ENCODE results near the gene CARMIL3.
A peak's percentile ranks its signal among the peaks of the same experiment; 100 is the strongest.
"Not testable (repeated sequence)": the region's sequence is repeated elsewhere in the genome, so short reads cannot be mapped to it uniquely, and the experiment has no call there.

Gene CARMIL3

DNA sequence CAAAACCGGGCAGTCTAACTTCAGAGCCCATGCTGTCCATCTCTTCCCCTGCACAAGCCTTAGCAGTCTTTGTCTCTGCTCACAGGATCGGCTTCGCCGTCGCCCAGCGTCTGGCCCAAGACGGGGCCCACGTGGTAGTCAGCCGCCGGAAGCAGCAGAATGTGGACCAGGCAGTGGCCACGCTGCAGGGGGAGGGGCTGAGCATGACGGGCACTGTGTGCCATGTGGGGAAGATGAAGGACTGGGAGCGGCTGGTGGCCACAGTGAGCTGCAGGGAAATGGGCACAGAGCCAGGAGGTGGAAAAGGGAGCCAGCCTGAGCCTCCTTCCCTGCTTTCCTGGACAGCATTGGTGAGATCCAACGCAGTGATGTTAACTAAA is 14.2 kb upstream of the CARMIL3 start:
- DNase-seq = no peak

DNA sequence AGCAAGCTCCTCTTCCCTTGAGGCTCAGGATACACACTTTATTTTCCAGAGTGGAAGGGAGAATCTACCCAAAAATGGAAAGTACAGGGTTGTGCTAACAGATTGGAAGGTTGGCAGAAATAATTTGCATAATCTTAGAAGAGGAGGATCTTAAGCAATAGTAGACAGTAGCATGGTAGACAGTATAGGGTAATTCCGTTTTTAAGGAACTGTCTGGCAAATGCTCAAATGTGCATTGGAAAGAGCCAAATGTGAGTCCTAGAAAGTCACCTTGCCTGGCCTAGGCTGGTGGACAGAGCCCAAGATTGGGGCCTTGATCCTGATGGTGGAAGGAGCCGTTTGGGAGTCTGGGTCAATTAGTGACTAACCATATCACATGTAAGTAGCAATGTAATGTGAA is 13.1 kb upstream of the CARMIL3 start:
- no peak for DNase-seq

DNA sequence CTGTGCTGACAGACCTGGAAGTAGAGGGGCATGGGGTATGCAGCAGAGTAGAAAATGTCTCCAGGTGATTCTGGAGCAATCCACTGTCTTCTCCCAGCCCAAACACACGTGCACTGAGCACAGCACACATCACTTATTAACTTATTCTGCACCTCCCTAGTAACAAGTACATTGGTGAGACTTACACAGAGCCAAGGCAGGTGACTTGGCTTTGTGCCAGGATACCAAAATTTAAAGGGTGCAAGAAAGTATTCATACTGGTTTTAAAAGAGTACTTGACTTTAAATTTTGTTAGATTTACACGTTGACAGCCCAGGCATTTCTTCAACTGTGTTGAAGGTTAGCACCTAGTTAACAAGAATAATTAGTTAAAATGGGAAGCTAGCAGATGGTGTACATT is 11.1 kb upstream of the CARMIL3 start:
- DNase-seq = no peak

DNA sequence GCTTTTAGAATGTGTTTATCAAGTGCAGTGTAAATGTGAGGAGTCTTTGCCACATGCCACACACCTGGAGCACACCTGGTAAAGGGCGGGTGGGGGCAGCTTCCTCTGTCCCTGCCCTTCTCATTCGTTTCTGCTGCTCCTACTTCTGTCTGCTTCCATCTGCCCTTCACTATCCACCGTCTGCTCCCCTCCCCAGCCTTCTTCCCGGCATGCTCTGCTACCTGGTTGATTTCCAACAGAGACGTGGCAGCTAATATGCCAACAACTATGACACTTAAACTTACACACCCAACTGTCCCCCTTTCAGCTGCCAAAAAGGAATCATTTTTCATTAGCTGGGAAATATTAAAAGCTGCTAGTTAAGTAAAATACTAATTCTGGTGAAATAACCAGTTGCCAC is 9.1 kb upstream of the CARMIL3 start:
- DNase-seq = no peak

DNA sequence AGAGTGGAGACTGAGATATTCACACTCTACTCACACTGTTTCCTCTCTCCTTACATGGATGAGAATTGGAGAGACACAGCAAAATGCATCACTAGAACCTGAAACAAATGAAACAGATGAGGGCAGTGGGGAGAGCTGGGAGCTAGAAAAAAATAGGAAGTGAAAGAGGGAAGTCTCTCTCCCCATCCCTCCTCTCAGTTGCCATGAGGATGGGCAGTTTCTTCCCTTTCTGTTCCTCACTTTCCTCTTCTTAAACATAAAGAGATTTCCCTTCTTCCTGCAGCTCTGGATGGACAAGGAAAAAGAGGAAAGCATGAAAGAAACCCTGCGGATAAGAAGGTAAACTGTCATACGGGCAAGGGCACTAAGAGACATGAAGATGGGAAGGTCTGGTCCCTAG is 2.8 kb upstream of the CARMIL3 start:
- not testable (repeated sequence) for DNase-seq

DNA sequence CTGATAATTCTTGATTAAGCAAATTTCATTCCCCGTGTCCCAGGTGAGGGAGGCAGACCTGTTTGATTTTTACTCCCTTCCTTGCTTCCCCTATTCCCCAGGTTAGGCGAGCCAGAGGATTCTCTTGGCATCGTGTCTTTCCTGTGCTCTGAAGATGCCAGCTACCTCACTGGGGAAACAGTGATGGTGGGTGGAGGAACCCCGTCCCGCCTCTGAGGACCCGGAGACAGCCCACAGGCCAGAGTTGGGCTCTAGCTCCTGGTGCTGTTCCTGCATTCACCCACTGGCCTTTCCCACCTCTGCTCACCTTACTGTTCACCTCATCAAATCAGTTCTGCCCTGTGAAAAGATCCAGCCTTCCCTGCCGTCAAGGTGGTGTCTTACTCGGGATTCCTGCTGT is 1.1 kb upstream of the CARMIL3 start:
- DNase-seq = not testable (repeated sequence)

DNA sequence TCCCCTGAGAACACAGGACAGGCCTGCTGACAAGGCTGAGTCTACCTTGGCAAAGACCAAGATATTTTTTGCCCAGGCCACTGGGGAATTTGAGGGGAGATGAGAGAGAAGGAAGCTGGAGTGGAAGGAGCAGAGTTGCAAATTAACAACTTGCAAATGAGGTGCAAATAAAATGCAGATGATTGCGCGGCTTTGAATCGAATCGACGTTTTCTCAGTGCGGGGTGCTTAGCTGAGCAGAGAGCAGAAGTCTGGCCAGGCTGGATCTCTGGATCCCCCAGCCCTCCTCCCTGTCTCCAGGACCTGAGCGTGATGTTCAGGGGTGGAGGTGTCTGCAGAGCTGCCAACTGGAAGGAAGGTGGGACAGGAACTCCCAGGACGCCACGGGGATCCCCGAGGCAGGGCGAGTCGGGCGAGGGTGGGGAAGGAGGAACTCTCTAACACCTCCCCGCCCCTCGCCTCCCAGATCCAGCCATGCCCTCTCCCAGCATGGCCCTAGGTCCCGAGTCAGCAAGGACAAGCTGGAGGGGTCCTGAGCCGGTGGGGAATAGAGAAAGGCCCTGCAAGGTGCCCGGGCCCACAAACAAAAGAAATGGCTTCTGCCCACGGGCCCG is 527 bp upstream of the CARMIL3 start:
- DNase-seq = no peak

DNA sequence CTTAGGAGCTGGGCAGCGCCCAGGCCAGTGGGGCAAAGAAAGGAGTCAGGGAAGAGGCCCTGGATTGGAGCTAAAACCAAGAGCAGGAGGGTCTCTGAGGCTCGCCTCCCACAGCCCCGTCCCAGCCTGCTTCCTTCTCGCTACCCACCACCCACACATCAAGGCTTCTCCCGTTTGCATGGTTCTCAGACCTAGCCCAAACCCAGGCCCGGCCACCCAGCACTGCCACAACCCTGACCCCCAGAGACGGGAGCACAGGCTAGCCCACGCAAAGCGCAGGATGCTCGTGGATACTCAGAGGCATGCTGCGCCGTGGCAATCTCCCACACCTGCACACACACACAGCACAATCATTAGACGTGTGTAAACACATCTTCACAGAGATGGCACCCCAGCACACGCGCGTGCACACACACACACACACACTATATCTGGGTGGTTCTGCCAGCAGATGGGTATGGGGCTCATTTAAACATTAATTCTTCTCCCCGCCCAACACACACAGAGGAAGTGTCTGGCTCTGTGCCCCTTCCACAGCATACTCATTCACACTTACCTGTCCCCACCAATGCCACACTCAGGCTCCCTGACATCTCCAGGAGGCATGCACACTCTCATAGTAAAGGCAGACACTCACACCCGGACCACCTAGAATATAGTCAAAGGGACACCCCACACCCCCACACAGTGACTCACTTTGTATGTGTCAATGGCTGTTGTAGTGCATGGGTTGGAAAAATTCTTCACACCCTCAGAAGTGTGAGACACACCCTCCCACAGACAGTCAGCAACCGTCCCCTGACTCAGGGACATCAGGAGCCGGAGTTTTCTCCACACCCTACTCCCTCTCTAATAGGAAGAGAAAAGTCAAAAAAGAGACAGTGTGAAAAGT is 1.1 kb downstream of the CARMIL3 start:
- DNase-seq = no peak

DNA sequence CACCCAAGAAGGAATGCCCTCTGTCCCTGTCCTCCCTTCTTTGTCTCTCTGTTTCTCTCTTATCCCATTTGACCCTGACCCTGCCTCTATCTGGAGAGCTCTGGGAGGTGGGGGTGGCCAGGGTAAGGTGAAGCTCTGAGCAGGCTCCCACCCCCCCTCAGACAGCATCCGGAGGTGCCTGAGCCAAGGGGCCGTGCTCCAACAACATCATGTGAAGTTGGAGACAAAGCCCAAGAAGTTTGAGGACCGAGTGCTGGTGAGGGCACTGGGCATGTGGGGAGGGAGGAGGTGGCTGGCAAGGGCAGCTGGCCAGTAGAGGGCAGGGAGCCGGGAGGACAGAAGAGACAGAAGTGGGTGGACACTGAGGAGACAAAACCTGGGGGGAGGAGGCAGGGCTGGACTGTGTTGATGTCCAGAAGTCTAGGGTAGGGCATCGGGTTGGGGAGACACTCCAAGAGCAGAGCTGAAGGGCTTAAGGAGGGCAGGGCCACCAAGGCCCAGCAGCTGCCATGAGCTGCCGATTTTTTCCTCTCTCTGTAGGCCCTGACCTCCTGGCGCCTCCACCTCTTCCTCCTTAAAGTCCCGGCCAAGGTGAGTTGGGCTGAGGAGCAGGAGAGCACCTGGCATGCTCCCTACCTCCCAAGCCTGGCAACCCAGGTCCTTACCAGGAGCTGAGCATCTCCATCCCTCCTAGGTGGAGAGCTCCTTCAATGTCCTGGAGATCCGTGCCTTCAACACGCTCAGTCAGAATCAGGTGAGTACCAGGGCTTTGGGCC is 1.9 kb downstream of the CARMIL3 start:
- no peak for DNase-seq

DNA sequence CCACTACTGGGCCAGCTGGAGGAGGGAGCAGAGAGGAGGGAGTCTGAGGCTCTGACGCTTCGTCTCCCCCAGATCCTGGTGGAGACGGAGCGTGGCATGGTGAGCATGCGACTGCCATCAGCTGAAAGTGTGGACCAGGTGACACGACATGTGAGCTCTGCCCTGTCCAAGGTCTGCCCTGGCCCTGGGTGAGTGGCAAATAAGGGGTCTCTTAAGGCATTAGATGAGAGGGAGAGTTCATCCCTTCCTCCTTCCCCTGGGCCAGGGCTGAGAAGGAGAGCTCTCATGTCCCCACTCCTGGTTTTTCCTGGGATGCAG is 2.5 kb downstream of the CARMIL3 start:
- no peak for DNase-seq

DNA sequence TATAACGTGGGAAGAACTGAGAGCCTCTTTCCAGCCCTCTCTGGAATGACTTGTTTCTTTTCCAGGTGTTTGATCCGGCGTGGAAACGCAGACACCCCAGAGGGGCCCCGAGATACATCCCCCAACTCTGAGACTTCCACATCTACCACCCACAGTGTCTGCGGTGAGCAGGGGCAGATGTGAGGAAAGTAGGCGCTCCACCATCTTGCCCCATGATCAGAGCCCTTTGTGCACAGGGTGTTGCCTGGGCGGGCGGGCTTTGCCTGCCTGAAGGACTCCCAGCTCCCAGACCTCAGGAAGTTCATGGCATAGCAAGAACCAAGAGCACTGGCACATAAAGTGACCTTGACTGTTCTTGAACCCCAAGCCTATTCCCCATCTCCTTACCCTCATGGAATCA is 2.8 kb downstream of the CARMIL3 start:
- DNase-seq = no peak

DNA sequence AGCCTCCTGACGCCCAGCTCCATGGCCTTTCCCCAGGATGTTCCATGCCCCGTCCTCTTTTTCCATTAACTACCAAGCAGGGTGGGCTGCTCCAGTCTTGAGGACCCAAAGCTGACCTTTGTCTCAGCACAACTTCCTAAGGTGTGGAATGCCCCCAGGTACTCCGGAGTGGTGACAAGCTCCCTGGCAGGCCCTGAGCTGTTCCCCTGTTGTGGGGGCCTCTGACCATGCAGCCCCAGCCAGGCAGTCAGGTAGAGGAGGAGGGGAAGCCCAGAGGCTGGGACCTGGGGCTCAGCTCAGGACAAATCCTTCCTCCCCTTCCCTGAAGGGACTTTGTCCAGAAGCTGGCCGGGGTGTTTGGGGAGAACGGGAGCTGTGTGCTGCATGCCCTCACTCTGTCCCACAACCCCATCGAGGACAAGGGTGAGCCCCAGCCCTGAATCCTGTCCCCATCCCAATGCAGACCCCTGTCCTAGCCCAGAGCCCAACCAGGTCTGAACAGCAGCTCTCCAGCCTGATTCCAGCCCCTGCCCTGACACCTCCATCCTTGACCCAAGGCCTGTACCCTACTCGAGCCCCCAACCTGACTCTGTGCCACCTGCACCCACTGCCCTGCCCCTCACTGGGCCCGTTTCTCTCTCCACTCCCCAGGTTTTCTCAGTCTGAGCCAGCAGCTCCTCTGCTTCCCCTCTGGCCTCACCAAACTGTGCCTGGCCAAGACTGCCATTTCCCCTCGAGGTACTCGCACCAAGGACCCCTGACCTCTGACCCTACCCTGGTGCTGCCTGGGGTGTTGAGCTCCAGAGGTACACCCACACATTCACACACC is 4.4 kb downstream of the CARMIL3 start:
- DNase-seq = no peak

DNA sequence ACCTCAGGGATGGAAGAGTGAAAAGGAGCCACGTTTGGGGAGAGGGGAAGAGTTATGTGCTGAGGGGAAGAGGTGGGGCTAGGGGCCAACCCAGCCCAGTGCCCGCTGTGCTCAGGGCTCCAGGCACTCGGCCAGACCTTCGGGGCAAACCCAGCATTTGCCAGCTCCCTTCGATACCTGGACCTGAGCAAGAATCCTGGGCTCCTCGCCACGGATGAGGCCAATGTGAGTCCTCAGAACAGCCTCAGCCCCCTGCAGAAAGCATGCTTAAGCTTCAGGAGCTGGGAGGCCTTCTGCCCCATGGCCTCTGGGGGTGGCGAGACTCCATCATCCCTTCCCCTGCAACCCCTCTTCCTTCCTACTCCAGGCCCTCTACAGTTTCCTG is 5.0 kb downstream of the CARMIL3 start:
- DNase-seq = no peak

DNA sequence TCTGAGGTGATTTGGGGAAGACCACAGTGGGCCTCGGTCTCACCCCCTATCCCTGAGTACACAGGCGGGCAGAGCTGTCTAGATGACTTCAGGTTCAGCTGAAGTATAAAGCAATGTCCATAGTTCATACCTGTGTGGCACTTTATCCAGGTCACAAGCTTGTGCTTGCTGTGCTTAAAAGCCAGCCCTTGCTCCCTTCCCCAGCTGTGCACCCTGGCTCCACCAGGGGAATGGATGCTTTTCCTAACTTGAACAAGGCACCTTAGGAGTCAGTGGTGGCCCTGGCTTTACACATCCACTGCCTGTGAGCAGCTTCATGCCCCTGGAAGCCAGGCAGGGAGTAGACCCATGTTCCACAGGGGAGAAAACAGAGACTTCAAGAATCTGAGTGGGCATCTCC is 5.5 kb downstream of the CARMIL3 start:
- DNase-seq = no peak

DNA sequence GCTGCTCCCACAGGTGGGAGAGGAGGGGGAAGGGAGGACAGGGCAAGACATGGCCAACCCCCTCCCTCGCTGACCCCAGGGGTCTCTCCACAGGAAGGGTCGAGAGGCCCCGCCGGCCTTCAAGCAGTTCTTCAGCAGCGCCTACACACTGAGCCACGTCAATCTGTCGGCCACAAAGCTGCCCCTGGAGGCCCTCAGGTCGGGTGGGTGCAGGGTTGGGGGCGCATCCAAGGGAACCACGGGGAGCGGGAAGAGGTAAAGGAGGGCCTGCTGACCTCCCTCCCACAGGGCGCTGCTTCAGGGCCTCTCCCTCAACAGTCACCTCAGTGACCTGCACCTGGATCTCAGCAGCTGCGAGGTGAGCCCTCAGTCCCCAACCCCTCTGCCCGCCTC is 6.1 kb downstream of the CARMIL3 start:
- no peak for DNase-seq

DNA sequence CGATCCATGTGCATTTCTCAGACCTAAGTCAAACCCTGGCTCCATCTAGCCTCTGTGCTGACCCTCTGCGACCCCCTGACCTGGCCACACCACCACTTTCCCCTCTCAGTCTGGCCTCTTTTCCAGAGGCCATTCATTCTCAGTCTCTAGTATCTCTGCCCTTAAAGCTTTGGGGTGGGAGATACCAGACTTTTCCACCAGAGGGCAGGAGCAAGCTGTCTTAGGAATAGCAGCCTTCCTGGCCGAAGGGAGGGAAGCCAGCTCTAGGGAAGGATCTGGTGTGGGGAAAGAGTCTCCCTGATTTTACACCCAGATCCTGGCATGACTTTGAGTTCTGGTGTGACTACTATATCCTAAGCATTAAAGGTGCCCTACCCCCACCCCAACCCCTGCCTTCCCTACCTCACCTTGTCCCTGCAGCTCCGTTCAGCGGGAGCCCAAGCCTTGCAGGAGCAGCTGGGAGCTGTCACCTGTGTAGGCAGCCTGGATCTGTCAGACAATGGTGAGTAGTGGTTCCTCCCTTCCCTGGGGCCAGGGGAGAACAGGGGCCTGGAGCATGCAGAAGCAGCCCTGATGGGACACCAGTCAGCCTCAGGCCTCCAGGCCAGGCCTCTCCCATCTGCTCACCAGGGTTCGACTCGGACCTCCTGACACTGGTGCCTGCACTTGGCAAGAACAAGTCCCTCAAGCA is 6.6 kb downstream of the CARMIL3 start:
- DNase-seq = peak; percentile 61

DNA sequence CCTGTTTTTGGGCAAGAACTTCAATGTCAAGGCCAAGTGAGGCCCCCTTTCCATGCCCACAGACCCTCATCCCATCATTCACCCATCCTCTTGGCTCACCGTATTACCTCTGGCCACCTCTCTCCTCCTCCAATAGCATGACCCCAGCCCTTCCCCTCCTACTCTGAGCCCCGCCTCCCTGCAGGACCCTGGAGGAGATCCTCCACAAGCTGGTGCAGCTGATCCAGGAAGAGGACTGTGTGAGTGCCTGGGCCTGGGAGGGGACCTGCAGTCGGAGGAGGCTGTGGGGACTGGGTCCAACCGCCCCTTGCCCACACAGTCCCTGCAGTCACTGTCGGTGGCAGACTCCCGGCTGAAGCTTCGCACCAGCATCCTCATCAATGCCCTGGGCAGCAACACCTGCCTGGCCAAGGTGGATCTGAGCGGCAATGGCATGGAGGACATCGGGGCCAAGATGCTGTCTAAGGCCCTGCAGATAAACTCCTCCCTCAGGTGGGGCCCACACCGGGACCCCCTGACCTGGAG is 7.2 kb downstream of the CARMIL3 start:
- no peak for DNase-seq

DNA sequence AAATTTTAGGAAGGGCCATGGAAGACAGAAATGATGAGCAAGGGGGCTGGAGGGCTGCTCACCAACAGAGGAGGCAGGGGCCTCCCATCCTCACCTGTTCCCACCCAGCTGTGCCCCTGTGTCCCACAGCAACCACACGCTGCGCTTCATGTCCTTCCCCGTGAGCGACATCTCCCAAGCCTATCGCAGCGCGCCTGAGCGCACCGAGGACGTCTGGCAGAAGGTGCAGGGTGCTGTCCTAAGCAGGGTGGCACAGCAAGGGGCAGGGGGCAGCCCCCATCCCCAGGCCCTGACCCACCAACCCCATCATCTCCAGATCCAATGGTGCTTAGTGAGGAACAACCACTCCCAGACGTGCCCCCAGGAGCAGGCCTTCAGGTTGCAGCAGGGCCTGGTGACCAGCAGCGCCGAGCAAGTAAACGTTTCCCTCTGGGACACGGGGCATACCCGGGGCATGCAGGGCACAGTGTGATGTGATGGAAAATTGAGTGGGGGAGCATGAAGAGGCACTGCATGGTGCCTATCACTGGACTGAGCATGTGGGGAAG is 8.1 kb downstream of the CARMIL3 start:
- DNase-seq = no peak

DNA sequence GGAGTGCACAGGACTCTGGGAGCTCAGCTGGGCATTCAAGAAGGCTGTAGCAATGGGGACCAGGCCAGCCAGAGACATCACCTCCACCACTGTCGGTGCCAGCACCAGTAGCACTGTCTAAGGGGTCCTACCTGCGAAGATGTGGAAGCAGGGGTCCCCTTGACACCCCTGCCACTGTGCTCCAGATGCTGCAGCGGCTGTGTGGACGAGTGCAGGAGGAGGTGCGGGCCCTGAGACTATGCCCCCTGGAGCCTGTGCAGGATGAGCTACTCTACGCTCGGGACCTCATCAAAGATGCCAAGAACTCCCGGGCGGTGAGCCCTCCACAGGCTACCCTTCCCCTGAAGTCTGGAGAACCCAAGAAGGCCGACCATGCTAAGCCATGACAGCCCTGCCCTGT is 8.6 kb downstream of the CARMIL3 start:
- DNase-seq = no peak

DNA sequence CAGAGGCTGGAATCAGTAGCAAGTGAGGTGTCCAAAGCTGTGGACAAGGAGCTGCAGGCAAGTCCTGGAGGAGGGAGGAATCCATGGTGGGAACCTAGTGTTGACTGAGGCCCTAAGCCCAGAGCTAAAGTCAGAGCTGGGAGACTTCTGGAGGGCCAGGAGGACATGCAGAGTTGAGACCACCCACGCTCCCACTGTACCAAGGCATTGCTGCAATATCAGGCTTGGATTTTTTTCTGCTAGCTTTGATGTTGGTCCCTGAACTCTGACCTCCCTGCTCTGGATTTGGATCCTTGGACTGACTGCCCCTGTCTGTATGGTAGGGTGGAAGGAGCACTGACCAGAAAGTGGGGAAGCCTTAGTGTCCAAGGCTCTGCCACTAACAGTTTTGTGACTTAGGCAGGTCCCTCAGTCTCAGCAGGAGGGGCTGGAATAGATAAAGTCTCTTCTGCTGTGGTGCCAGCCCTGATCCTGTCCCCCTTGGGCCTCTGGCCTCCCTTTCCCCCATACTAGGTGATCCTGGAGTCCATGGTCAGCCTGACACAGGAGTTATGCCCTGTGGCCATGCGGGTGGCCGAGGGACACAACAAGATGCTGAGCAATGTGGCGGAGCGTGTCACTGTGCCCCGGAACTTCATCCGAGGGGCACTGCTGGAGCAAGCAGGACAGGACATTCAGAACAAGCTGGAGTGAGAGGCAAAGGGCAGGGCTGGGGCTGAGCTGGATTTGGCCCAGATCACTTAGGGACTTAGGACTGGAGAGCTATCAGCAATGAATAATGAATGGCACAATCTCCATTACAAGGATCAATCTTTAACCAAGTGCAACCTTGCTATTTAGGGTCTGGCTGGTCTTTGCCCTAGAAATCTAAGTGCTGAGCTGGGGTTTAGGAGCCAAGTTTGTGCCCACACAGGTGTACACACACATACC is 9.4 kb downstream of the CARMIL3 start:
- no peak for DNase-seq
